NCI-H526 (cell line): ENCODE measurements around the gene RIPOR1.

Source experiments
- DNase-seq, 2 experiments: peaks; one replicate each; lab custom pipeline; 2025; lab: John Stamatoyannopoulos, UW

RIPOR1 gene

GRCh38 chr16:67538666-67539101 is 10.1 kb downstream of the RIPOR1 start:
- DNase-seq: no peak

GRCh38 chr16:67539271-67539670 is 10.6 kb downstream of the RIPOR1 start:
- no peak for DNase-seq

- DNase-seq: no peak
Observed at GRCh38 chr16:67539691-67540635, 11.3 kb downstream of the RIPOR1 start.

GRCh38 chr16:67540756-67541155 is 12.1 kb downstream of the RIPOR1 start:
- DNase-seq: no peak

- no peak for DNase-seq
Observed at GRCh38 chr16:67541391-67542263, 13.0 kb downstream of the RIPOR1 start.

GRCh38 chr16:67542464-67542863 is 13.8 kb downstream of the RIPOR1 start:
- DNase-seq: no peak

GRCh38 chr16:67543036-67543435 is 14.4 kb downstream of the RIPOR1 start:
- no peak for DNase-seq

- DNase-seq: no peak
Observed at GRCh38 chr16:67543582-67543981, 15.0 kb downstream of the RIPOR1 start.

- no peak for DNase-seq
Observed at GRCh38 chr16:67544329-67544841, 15.8 kb downstream of the RIPOR1 start.

GRCh38 chr16:67544844-67545664 is 16.4 kb downstream of the RIPOR1 start:
- no peak for DNase-seq

GRCh38 chr16:67545665-67546024 is 17.0 kb downstream of the RIPOR1 start:
- DNase-seq: no peak

GRCh38 chr16:67546091-67546501 is 17.5 kb downstream of the RIPOR1 start:
- DNase-seq: no peak

GRCh38 chr16:67546761-67547422 is 18.3 kb downstream of the RIPOR1 start:
- peak in 1 of 2 experiments; percentile 73 for DNase-seq

- DNase-seq: no peak
Observed at GRCh38 chr16:67547423-67548264, 19.0 kb downstream of the RIPOR1 start.

- DNase-seq: no peak
Observed at GRCh38 chr16:67548265-67549126, 19.9 kb downstream of the RIPOR1 start.

- no peak for DNase-seq
Observed at GRCh38 chr16:67549240-67549639, 20.6 kb downstream of the RIPOR1 start.

- no peak for DNase-seq
Observed at GRCh38 chr16:67549936-67550335, 21.3 kb downstream of the RIPOR1 start.

GRCh38 chr16:67551091-67551490 is 22.5 kb downstream of the RIPOR1 start:
- no peak for DNase-seq

GRCh38 chr16:67551972-67552371 is 23.3 kb downstream of the RIPOR1 start:
- DNase-seq: no peak
